Measurements from ENCODE around the gene SLC25A45. TPM values are rescaled to one million over a fixed set of nuclear protein-coding genes. Genes with fewer than 3 reads are reported as not detected.
A peak's percentile ranks its signal among the peaks of the same experiment; 100 is the strongest.

SLC25A45 gene
- polyA plus RNA-seq, 1 of the 3 experiments (the other 2 are of a cell fraction): 3.6 TPM

- TF ChIP-seq ZBTB33 (IDR thresholded peaks at IDR 0.05; ENCODE audit: borderline replicate concordance, low read depth) (no peak), NRF1 (IDR thresholded peaks at IDR 0.05; ENCODE audit: low read depth, low read length) (peak; percentile 55; the same call in 1 of the 2 replicates), FOXM1 (IDR thresholded peaks at IDR 0.05; ENCODE audit: low read depth) (no peak), EP300 (IDR thresholded peaks at IDR 0.05; ENCODE audit: borderline replicate concordance in 1 of 2, low read depth in 1 of 2, low read length in 1 of 2) (no peak), MAX (IDR thresholded peaks at IDR 0.05; ENCODE audit: low read depth) (no peak), IRF3 (IDR thresholded peaks at IDR 0.05; ENCODE audit: low read depth, low read length) (peak; percentile 51; the same call in 1 of the 2 replicates), SIN3A (IDR thresholded peaks at IDR 0.05; ENCODE audit: borderline replicate concordance, low read depth, low read length) (peak; percentile 50; the same call in 1 of the 2 replicates)
Measured at GRCh38 chr11:65354265-65355012, 28.0 kb downstream of the SLC25A45 start, which contains the start of gene TIGD3 (continued).

GRCh38 chr11:65353900-65354264 is 28.6 kb downstream of the SLC25A45 start:
- Histone ChIP-seq H3F3A (replicated peaks; ENCODE audit: insufficient read depth) (peaks cover 41% of the 10 kb centered on the region), H2AFZ (ENCODE audit: low read depth) (no peak overlapping the region), H4K20me1 (ENCODE audit: insufficient read depth) (no peaks in the 10 kb centered on the region), H3K9ac (peak overlapping the region; percentile 50; the same call in 1 of the 2 replicates), H3K36me3 (replicated peaks in 1 of 2; ENCODE audit: control insufficient read depth in 1 of 2, insufficient read depth in 2 of 2, low read length in 1 of 2) (peaks cover 15 to 36% of the 10 kb centered on the region in 2 experiments), H3K27ac (ENCODE audit: low read depth in 2 of 2, low read length in 1 of 2) (peak overlapping the region; percentile 34 to 83), H3K4me2 (peak overlapping the region; percentile 94), H3K79me2 (ENCODE audit: insufficient read depth) (no peaks in the 10 kb centered on the region), H3K27me3 (ENCODE audit: insufficient read depth) (no peaks in the 10 kb centered on the region), H3K4me1 (ENCODE audit: control insufficient read depth in 1 of 2, insufficient read depth in 2 of 2, low read depth in 1 of 2, low read length in 1 of 2) (peaks cover 0 to 20% of the 10 kb centered on the region in 2 experiments; a peak in 1 of 4 replicates), H3K4me3 (ENCODE audit: low read depth in 2 of 2, low read length in 1 of 2) (peak overlapping the region; percentile 71 to 74; a peak in 3 of 4 replicates), H3K9me3 (no peaks in the 10 kb centered on the region), H3K9me2 (no peaks in the 10 kb centered on the region)
- DNase-seq: no peak
- TF ChIP-seq FOXM1 (IDR thresholded peaks at IDR 0.05; ENCODE audit: low read depth) (no peak), JUND (IDR thresholded peaks at IDR 0.05) (no peak), TCF12 (IDR thresholded peaks at IDR 0.05) (no peak)
- CTCF ChIA-PET: interaction anchor here (0.9 to 3.8 kb wide), 5 partner anchors 11 to 188 kb away, joined by 3 to 19 read pairs (median 4); no protein-coding TSS in a partner anchor
- 72% methylated on average over 16 of the region's 16 CpGs for WGBS (ENCODE audit: low lambda C conversion rate)
- POLR2A ChIA-PET: interaction anchor here (0.9 to 1.8 kb wide), 5 partner anchors 21 to 152 kb away, joined by 3 to 7 read pairs (median 5); partner anchors contain the start of genes CDC42EP2, DPF2 and MALAT1

Data from SK-N-SH (cell line).